HepG2 (cell line): Measurements from ENCODE around the gene CACNA1G. TPM values are rescaled to one million over a fixed set of nuclear protein-coding genes. Genes with fewer than 3 reads are reported as not detected.

Source experiments
- ATAC-seq: fragments of 200-7000 bp; cut with Tn5 transposase; 3 replicates; pipeline ENCODE4 v1.9.1; 2020; ENCODE audit warnings: mild to moderate bottlenecking, moderate library complexity
- BruUV-seq: library from RNA; stranded (reverse); fragments of 400-500 nt; replicated peaks from 2 replicates; lab custom pipeline; 2021; lab: Mats Ljungman, UMichigan
- CTCF ChIA-PET: fragments of 300-600 bp; formaldehyde crosslinking; extraction: SDS; loops from one replicate; lab custom pipeline; 2021; ENCODE audit warnings: low total read pairs, inconsistent platforms, low intra/inter-chr PET ratio; lab: Yijun Ruan, JAX
- POLR2A ChIA-PET: fragments of 350-600 bp; sonication (Branson Sonifier 250); formaldehyde crosslinking; loops from one replicate; lab custom pipeline; 2020; ENCODE audit warnings: antibody characterized with exemption, inconsistent platforms; lab: Yijun Ruan, JAX
- DNase-seq: peaks from one replicate; pipeline ENCODE4 v3.0.0-alpha.2; 2015; ENCODE audit warnings: low spot score
- FAIRE-seq: peaks from 3 replicates; lab custom pipeline; 2011; peaks lifted over from hg19 to GRCh38; lab: Jason Lieb, UNC
- H2AFZ ChIP-seq: one replicate; pipeline ENCODE4 v1.6.1; 2011; ENCODE audit warnings: low read length, inconsistent platforms
- H3K27ac ChIP-seq: fragments of 300-600 bp; 3 replicates; pipeline ENCODE4 v1.8.0; 2011; ENCODE audit warnings: mixed run types, mild to moderate bottlenecking, mixed read lengths, low read length, inconsistent platforms; ENCODE audit not compliant: insufficient read depth; ENCODE audit errors: extremely low read length
- H3K27me3 ChIP-seq, 2 experiments: fragments of 200-600 bp in 1 of 2; 2 replicates in 1 of 2; 3 replicates in 1 of 2; pipeline versions ENCODE4 v1.6.0 to v1.8.0; 2011; ENCODE audit warnings: low read length in 2 of 2, mild to moderate bottlenecking in 2 of 2, moderate library complexity in 2 of 2, inconsistent platforms in 1 of 2; ENCODE audit not compliant: insufficient read depth in 2 of 2, control insufficient read depth in 1 of 2
- H3K36me3 ChIP-seq, 2 experiments: fragments of 200-600 bp in 1 of 2; replicated peaks in 1 of 2; 2 replicates in 1 of 2; 3 replicates in 1 of 2; pipeline versions ENCODE4 v1.5.1 to v1.8.0; 2011; ENCODE audit warnings: low read length in 2 of 2, inconsistent platforms in 1 of 2; ENCODE audit not compliant: insufficient read depth in 2 of 2, control insufficient read depth in 1 of 2
- H3K4me1 ChIP-seq: 2 replicates; pipeline ENCODE4 v1.5.1; 2012; ENCODE audit warnings: low read length, inconsistent platforms; ENCODE audit not compliant: insufficient read depth
- H3K4me2 ChIP-seq: 2 replicates; pipeline ENCODE4 v1.6.0; 2011; ENCODE audit warnings: low read depth, low read length, inconsistent platforms
- H3K4me3 ChIP-seq, 3 experiments: fragments of 200-600 bp in 1 of 3; sonication (generic), shearing (Covaris generic) in 1 of 3; replicated peaks in 1 of 3; 2 replicates each; pipeline ENCODE4 v1.5.1; 2011 to 2016; ENCODE audit warnings: low read length in 3 of 3, inconsistent platforms in 2 of 3, low read depth in 2 of 3, mild to moderate bottlenecking in 2 of 3, control low read depth in 1 of 3, mixed read lengths in 1 of 3; ENCODE audit not compliant: insufficient read depth in 1 of 3
- H3K79me2 ChIP-seq: one replicate; pipeline ENCODE4 v1.6.1; 2011; ENCODE audit warnings: low read length, inconsistent platforms; ENCODE audit not compliant: insufficient read depth
- H3K9ac ChIP-seq: 2 replicates; pipeline ENCODE4 v1.6.0; 2011; ENCODE audit warnings: mild to moderate bottlenecking, low read depth, low read length, inconsistent platforms; ENCODE audit not compliant: insufficient read depth
- H3K9me3 ChIP-seq: 2 replicates; pipeline ENCODE4 v1.5.1; 2012; ENCODE audit warnings: mild to moderate bottlenecking, low read length
- H4K20me1 ChIP-seq: 2 replicates; pipeline ENCODE4 v1.6.0; 2011; ENCODE audit warnings: inconsistent platforms, mild to moderate bottlenecking, low read length, moderate library complexity; ENCODE audit not compliant: insufficient read depth
- CHD2 ChIP-seq: IDR thresholded peaks from 2 replicates; pipeline ENCODE4 v1.6.1; 2011; ENCODE audit warnings: low read depth, low read length, improper control_type of control experiment
- TAF15 ChIP-seq: fragments of 200-400 bp; formaldehyde crosslinking; IDR thresholded peaks from one replicate; pipeline ENCODE4 v1.6.1; 2018; ENCODE audit warnings: mild to moderate bottlenecking, low read depth, low read length; ENCODE audit not compliant: poor library complexity, severe bottlenecking
- ZFP1 ChIP-seq: IDR thresholded peaks from 2 replicates; pipeline ENCODE4 v1.6.1; 2016
- WGBS: methylation state at CpG from one replicate; pipeline ENCODE4 v1.1.6; 2017; ENCODE audit warnings: low lambda C conversion rate; 5-methylcytosine and 5-hydroxymethylcytosine counted together
- in situ Hi-C: cut with HindIII; loops from 2 replicates; pipeline ENCODE4 v1.10.0; 2017; ENCODE audit warnings: low pct_unique_long_range_greater_than_20kb; ENCODE audit not compliant: extremely low pct_ligation_motif_present
- intact Hi-C: fragments of 100-400 bp; cut with micrococcal nuclease; formaldehyde crosslinking; loops from one replicate; pipeline ENCODE4 v1.10.0; 2022; ENCODE audit not compliant: unreplicated experiment
- polyA plus RNA-seq, 8 experiments: library from polyadenylated mRNA; depleted of rRNA in 3 of 8; stranded (reverse) in 7 of 8; unstranded in 1 of 8; fragments of >200 nt; fragmentation: Illumina TruSeq in 4 of 8; extraction: Trizol in 4 of 8; gene quantifications; 2 replicates each; pipeline versions ENCODE4 v1.2.1 to v1.2.3, GENCODE V29; 2011 to 2016; ENCODE audit warnings: low read depth in 4 of 8, missing spikeins in 1 of 8, mixed read lengths in 1 of 8; ENCODE audit not compliant: insufficient read depth in 1 of 8
- total RNA-seq, 5 experiments: library from RNA; depleted of rRNA; stranded (reverse); fragments of >200 nt; fragmentation: Illumina TruSeq; extraction: Trizol; gene quantifications; 2 replicates each; pipeline ENCODE4 v1.2.3, GENCODE V29; 2016; ENCODE audit warnings: low read depth in 1 of 5
- TF ChIP-seq, protein P1 (sequence below): sonication (generic); formaldehyde crosslinking; IDR thresholded peaks from 2 replicates; pipeline ENCODE4 v1.8.1; 2023; ENCODE audit warnings: mild to moderate bottlenecking, missing genetic modification reagents
- TF ChIP-seq, protein P2 (sequence below): sonication (generic); formaldehyde crosslinking; IDR thresholded peaks from 2 replicates; pipeline ENCODE4 v1.5.1; 2020; ENCODE audit warnings: mild to moderate bottlenecking, missing genetic modification reagents, borderline replicate concordance

CACNA1G gene
- total and polyA plus RNA-seq, 2 of the 13 experiments (the other 11 are each of a cell fraction or from before 2014, with no cell fraction given) = 0.02 TPM; not detected in 1

DNA sequence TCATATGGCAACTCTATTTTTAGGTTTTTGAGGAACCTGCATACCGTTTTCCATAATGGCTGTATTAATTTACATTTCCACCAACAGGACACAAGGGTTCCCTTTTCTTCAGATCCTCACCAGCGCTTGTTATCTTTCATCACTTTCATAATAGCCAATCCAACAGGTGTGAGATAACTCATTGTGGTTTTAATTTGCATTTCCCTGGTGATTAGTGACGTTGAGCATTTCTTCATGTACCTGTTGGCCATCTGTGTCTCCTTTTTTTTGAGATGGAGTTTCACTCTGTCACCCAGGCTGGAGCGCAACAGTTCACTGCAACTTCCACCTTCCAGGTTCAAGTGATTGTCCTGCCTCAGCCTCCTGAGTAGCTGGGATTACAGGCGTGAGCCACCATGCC is 38.0 kb downstream of the CACNA1G start:
- CTCF ChIA-PET = no interaction called here
- intact Hi-C loops = no loop called here
- no peak for ATAC-seq

More for the DNA sequence above, 38.0 kb downstream of the CACNA1G start:
- peaks cover 44 to 90% of the 10 kb centered on the region in 2 experiments; a peak in 4 of 5 replicates for H3K27me3 ChIP-seq
- no peak overlapping the region for H3K4me3 ChIP-seq
- BruUV-seq = no TSS peak
- POLR2A ChIA-PET = no interaction called here
- in situ Hi-C loops = no loop called here
- H3K36me3 ChIP-seq = no peaks in the 10 kb centered on the region; a peak in 1 of 5 replicates
- DNase-seq (no peak), FAIRE-seq (no peak)
- H2AFZ ChIP-seq = no peak overlapping the region
- no peak for TF ChIP-seq CHD2
- no peak for TF ChIP-seq ZFP1
- TF ChIP-seq, protein P1, sequence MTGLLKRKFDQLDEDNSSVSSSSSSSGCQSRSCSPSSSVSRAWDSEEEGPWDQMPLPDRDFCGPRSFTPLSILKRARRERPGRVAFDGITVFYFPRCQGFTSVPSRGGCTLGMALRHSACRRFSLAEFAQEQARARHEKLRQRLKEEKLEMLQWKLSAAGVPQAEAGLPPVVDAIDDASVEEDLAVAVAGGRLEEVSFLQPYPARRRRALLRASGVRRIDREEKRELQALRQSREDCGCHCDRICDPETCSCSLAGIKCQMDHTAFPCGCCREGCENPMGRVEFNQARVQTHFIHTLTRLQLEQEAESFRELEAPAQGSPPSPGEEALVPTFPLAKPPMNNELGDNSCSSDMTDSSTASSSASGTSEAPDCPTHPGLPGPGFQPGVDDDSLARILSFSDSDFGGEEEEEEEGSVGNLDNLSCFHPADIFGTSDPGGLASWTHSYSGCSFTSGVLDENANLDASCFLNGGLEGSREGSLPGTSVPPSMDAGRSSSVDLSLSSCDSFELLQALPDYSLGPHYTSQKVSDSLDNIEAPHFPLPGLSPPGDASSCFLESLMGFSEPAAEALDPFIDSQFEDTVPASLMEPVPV (CRISPR knock-in tag) = no peak
- TF ChIP-seq TAF15 = no peak
- TF ChIP-seq, protein P2, sequence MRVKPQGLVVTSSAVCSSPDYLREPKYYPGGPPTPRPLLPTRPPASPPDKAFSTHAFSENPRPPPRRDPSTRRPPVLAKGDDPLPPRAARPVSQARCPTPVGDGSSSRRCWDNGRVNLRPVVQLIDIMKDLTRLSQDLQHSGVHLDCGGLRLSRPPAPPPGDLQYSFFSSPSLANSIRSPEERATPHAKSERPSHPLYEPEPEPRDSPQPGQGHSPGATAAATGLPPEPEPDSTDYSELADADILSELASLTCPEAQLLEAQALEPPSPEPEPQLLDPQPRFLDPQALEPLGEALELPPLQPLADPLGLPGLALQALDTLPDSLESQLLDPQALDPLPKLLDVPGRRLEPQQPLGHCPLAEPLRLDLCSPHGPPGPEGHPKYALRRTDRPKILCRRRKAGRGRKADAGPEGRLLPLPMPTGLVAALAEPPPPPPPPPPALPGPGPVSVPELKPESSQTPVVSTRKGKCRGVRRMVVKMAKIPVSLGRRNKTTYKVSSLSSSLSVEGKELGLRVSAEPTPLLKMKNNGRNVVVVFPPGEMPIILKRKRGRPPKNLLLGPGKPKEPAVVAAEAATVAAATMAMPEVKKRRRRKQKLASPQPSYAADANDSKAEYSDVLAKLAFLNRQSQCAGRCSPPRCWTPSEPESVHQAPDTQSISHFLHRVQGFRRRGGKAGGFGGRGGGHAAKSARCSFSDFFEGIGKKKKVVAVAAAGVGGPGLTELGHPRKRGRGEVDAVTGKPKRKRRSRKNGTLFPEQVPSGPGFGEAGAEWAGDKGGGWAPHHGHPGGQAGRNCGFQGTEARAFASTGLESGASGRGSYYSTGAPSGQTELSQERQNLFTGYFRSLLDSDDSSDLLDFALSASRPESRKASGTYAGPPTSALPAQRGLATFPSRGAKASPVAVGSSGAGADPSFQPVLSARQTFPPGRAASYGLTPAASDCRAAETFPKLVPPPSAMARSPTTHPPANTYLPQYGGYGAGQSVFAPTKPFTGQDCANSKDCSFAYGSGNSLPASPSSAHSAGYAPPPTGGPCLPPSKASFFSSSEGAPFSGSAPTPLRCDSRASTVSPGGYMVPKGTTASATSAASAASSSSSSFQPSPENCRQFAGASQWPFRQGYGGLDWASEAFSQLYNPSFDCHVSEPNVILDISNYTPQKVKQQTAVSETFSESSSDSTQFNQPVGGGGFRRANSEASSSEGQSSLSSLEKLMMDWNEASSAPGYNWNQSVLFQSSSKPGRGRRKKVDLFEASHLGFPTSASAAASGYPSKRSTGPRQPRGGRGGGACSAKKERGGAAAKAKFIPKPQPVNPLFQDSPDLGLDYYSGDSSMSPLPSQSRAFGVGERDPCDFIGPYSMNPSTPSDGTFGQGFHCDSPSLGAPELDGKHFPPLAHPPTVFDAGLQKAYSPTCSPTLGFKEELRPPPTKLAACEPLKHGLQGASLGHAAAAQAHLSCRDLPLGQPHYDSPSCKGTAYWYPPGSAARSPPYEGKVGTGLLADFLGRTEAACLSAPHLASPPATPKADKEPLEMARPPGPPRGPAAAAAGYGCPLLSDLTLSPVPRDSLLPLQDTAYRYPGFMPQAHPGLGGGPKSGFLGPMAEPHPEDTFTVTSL (CRISPR knock-in tag) = no peak
- H3K27ac ChIP-seq = no peak overlapping the region
- no peaks in the 10 kb centered on the region for H4K20me1 ChIP-seq
- WGBS = 45% methylated on average over 5 of the region's 5 CpGs
- H3K4me1 ChIP-seq = 0 out of 2 replicates have a peak, but pooled peaks cover 2% of the 10 kb centered on the region
- no peak overlapping the region for H3K9ac ChIP-seq
- no peaks in the 10 kb centered on the region for H3K79me2 ChIP-seq
- no peak overlapping the region for H3K4me2 ChIP-seq
- H3K9me3 ChIP-seq = no peaks in the 10 kb centered on the region
